Karpas-422 (cell line): Measurements from ENCODE around the gene IMP3. TPM values are rescaled to one million over a fixed set of nuclear protein-coding genes. Genes with fewer than 3 reads are reported as not detected.
"Not testable (repeated sequence)": the region's sequence is repeated elsewhere in the genome, so short reads cannot be mapped to it uniquely, and the experiment has no call there.

Experiments
- DNase-seq: peaks from one replicate; pipeline ENCODE4 v3.0.0-alpha.2; 2015
- H2AFZ ChIP-seq: fragments of 200-600 bp; sonication (generic); 2 replicates; pipeline ENCODE4 v1.6.1; 2014; ENCODE audit warnings: antibody characterized with exemption, low read length, mixed read lengths
- H3K27ac ChIP-seq: fragments of 200-600 bp; sonication (generic); 2 replicates; pipeline ENCODE4 v1.5.1; 2014; ENCODE audit warnings: mild to moderate bottlenecking, low read length, moderate library complexity
- H3K27me3 ChIP-seq: fragments of 200-600 bp; sonication (generic); 2 replicates; pipeline ENCODE4 v1.6.1; 2014; ENCODE audit warnings: low read length, mixed read lengths
- H3K36me3 ChIP-seq: fragments of 200-600 bp; sonication (generic); 2 replicates; pipeline ENCODE4 v1.6.1; 2014; ENCODE audit warnings: low read length, mixed read lengths; ENCODE audit not compliant: insufficient read depth
- H3K4me1 ChIP-seq: fragments of 200-600 bp; sonication (generic); 2 replicates; pipeline ENCODE4 v1.6.1; 2014; ENCODE audit warnings: mild to moderate bottlenecking, low read length, mixed read lengths
- H3K4me2 ChIP-seq: fragments of 200-600 bp; sonication (generic); 2 replicates; pipeline ENCODE4 v1.6.1; 2014; ENCODE audit warnings: low read length, low read depth, mild to moderate bottlenecking; ENCODE audit not compliant: poor library complexity, severe bottlenecking
- H3K4me3 ChIP-seq: fragments of 200-600 bp; sonication (generic); 2 replicates; pipeline ENCODE4 v1.5.1; 2014; ENCODE audit warnings: mild to moderate bottlenecking, antibody characterized with exemption, low read length, mixed read lengths
- H3K79me2 ChIP-seq: fragments of 200-600 bp; sonication (generic); 2 replicates; pipeline ENCODE4 v1.6.1; 2014; ENCODE audit warnings: mild to moderate bottlenecking, low read length, mixed read lengths
- H3K9ac ChIP-seq: fragments of 200-600 bp; sonication (generic); 2 replicates; pipeline ENCODE4 v1.6.0; 2014; ENCODE audit warnings: low read length
- H3K9me2 ChIP-seq: fragments of 200-600 bp; sonication (generic), shearing (Covaris generic); replicated peaks from 2 replicates; pipeline ENCODE4 v1.6.0; 2014; ENCODE audit warnings: mild to moderate bottlenecking, low read length, moderate library complexity; ENCODE audit not compliant: insufficient read depth
- H3K9me3 ChIP-seq: fragments of 300-700, 200-600 bp; sonication (generic); 2 replicates; pipeline ENCODE4 v1.6.1; 2014; ENCODE audit warnings: low read length, mixed read lengths
- H4K20me1 ChIP-seq: fragments of 200-600 bp; sonication (generic); 2 replicates; pipeline ENCODE4 v1.6.1; 2014; ENCODE audit warnings: mild to moderate bottlenecking, antibody characterized with exemption, low read length, low read depth; ENCODE audit not compliant: insufficient read depth
- total RNA-seq: library from RNA; depleted of rRNA; stranded (reverse); fragments of >200 nt; shearing (Covaris generic); gene quantifications from 2 replicates; pipeline ENCODE4 v1.2.3, GENCODE V29; 2014; ENCODE audit warnings: low replicate concordance; rRNA removed

Gene IMP3
- total RNA-seq, result 82.7 and 119 TPM in 2 replicates

GRCh38 chr15:75639709-75640482 lies at the start of gene IMP3:
Gene IMP3, minus strand, starts transcription at chr15:75640224. Its CDS starts 56 bp downstream, at chr15:75640168.
- peaks cover 35% of the 10 kb centered on the region for H3K4me1 ChIP-seq
- H3K79me2 ChIP-seq, result peaks cover 24% of the 10 kb centered on the region
- no peaks in the 10 kb centered on the region for H3K9me3 ChIP-seq
- no peaks in the 10 kb centered on the region for H3K27me3 ChIP-seq
- peak within 1 kb of the TSS; percentile 86 for H3K27ac ChIP-seq
- no peaks in the 10 kb centered on the region for H3K36me3 ChIP-seq
- peak within 1 kb of the TSS; percentile 49; the same call in 1 of the 2 replicates for H2AFZ ChIP-seq
- H3K4me2 ChIP-seq, result peak within 1 kb of the TSS; percentile 92
- peaks cover 21% of the 10 kb centered on the region for H4K20me1 ChIP-seq
- H3K9ac ChIP-seq, result peak within 1 kb of the TSS; percentile 94
- peak; percentile 99 for DNase-seq
- H3K4me3 ChIP-seq, result peak within 1 kb of the TSS; percentile 92
- no peaks in the 10 kb centered on the region for H3K9me2 ChIP-seq

- not testable (repeated sequence) for H3K9ac ChIP-seq, H3K79me2 ChIP-seq, H3K4me3 ChIP-seq, H4K20me1 ChIP-seq, H2AFZ ChIP-seq, H3K4me2 ChIP-seq, H3K27me3 ChIP-seq, H3K36me3 ChIP-seq, DNase-seq, H3K9me2 ChIP-seq, H3K4me1 ChIP-seq, H3K27ac ChIP-seq, H3K9me3 ChIP-seq
Measured at GRCh38 chr15:75689429-75689828, 49.4 kb upstream of the IMP3 start.

GRCh38 chr15:75688831-75689230 lies 48.8 kb upstream of the IMP3 start:
- H3K4me2 ChIP-seq, result no peak overlapping the region
- H3K27ac ChIP-seq, result no peak overlapping the region
- no peak overlapping the region for H3K9ac ChIP-seq
- H4K20me1 ChIP-seq, result no peaks in the 10 kb centered on the region
- H2AFZ ChIP-seq, result no peak overlapping the region
- H3K4me1 ChIP-seq, result no peaks in the 10 kb centered on the region; the same call in 1 of the 2 replicates
- no peaks in the 10 kb centered on the region for H3K27me3 ChIP-seq
- no peak for DNase-seq
- no peaks in the 10 kb centered on the region for H3K79me2 ChIP-seq
- H3K36me3 ChIP-seq, result no peaks in the 10 kb centered on the region
- no peaks in the 10 kb centered on the region for H3K9me2 ChIP-seq
- H3K9me3 ChIP-seq, result no peaks in the 10 kb centered on the region
- no peak overlapping the region for H3K4me3 ChIP-seq

GRCh38 chr15:75688278-75688557 lies 48.2 kb upstream of the IMP3 start:
- H3K9me3 ChIP-seq, result no peaks in the 10 kb centered on the region
- H3K27ac ChIP-seq, result no peak overlapping the region
- no peaks in the 10 kb centered on the region for H3K36me3 ChIP-seq
- H4K20me1 ChIP-seq, result no peaks in the 10 kb centered on the region
- peaks cover 4% of the 10 kb centered on the region; the same call in 1 of the 2 replicates for H3K4me1 ChIP-seq
- H3K79me2 ChIP-seq, result no peaks in the 10 kb centered on the region
- H3K27me3 ChIP-seq, result no peaks in the 10 kb centered on the region
- no peak overlapping the region for H2AFZ ChIP-seq
- H3K4me3 ChIP-seq, result no peak overlapping the region
- no peak overlapping the region for H3K4me2 ChIP-seq
- H3K9ac ChIP-seq, result no peak overlapping the region
- DNase-seq, result no peak
- no peaks in the 10 kb centered on the region for H3K9me2 ChIP-seq

- Histone ChIP-seq H3K4me2 (no peak overlapping the region), H3K9ac (no peak overlapping the region), H3K4me1 (peaks cover 4% of the 10 kb centered on the region; the same call in 1 of the 2 replicates), H3K36me3 (no peaks in the 10 kb centered on the region), H3K9me2 (no peaks in the 10 kb centered on the region), H4K20me1 (no peaks in the 10 kb centered on the region), H3K4me3 (no peak overlapping the region), H3K79me2 (no peaks in the 10 kb centered on the region), H3K9me3 (no peaks in the 10 kb centered on the region), H3K27ac (no peak overlapping the region), H3K27me3 (no peaks in the 10 kb centered on the region), H2AFZ (no peak overlapping the region)
- DNase-seq, result no peak
Measured at GRCh38 chr15:75687486-75688277, 47.7 kb upstream of the IMP3 start.

GRCh38 chr15:75686212-75686642 lies 46.2 kb upstream of the IMP3 start:
- not testable (repeated sequence) for H2AFZ ChIP-seq, H3K4me1 ChIP-seq, H3K27me3 ChIP-seq, H3K4me2 ChIP-seq, H4K20me1 ChIP-seq, H3K36me3 ChIP-seq, H3K9ac ChIP-seq, H3K4me3 ChIP-seq, H3K9me3 ChIP-seq, H3K9me2 ChIP-seq, H3K27ac ChIP-seq, H3K79me2 ChIP-seq
- DNase-seq, result peak; percentile 94

- Histone ChIP-seq H4K20me1 (no peaks in the 10 kb centered on the region), H3K27ac (no peak overlapping the region), H3K79me2 (no peaks in the 10 kb centered on the region), H2AFZ (no peak overlapping the region), H3K27me3 (no peaks in the 10 kb centered on the region), H3K4me1 (peaks cover 6% of the 10 kb centered on the region; the same call in 1 of the 2 replicates), H3K9me3 (no peaks in the 10 kb centered on the region), H3K9ac (no peak overlapping the region), H3K4me2 (no peak overlapping the region), H3K9me2 (no peaks in the 10 kb centered on the region), H3K36me3 (no peaks in the 10 kb centered on the region), H3K4me3 (no peak overlapping the region)
- no peak for DNase-seq
Measured at GRCh38 chr15:75685195-75685594, 45.2 kb upstream of the IMP3 start.

GRCh38 chr15:75684648-75685047 lies 44.6 kb upstream of the IMP3 start:
- Histone ChIP-seq H3K4me3 (no peak overlapping the region), H4K20me1 (no peaks in the 10 kb centered on the region), H3K9me2 (no peaks in the 10 kb centered on the region), H3K4me2 (no peak overlapping the region), H3K36me3 (no peaks in the 10 kb centered on the region), H3K9ac (no peak overlapping the region), H3K27ac (no peak overlapping the region), H2AFZ (no peak overlapping the region), H3K79me2 (no peaks in the 10 kb centered on the region), H3K4me1 (peaks cover 6% of the 10 kb centered on the region; the same call in 1 of the 2 replicates), H3K9me3 (no peaks in the 10 kb centered on the region), H3K27me3 (no peaks in the 10 kb centered on the region)
- no peak for DNase-seq
